Measurements from ENCODE around the gene MYOG.

Gene MYOG

GRCh38 chr1:203090421-203091198 lies 4.8 kb upstream of the MYOG start:
- DNase-seq = peak in 1 of 3 donors; percentile 24

GRCh38 chr1:203089651-203090045 lies 3.8 kb upstream of the MYOG start:
- no peak for DNase-seq

- DNase-seq = no peak
Observed at GRCh38 chr1:203089001-203089650, 3.3 kb upstream of the MYOG start.

- no peak for DNase-seq
Observed at GRCh38 chr1:203088441-203088840, 2.6 kb upstream of the MYOG start.

GRCh38 chr1:203086992-203087763 lies 1.4 kb upstream of the MYOG start:
- no peak for DNase-seq

- peak in 2 of 3 donors; percentile 41 to 49 for DNase-seq
Observed at GRCh38 chr1:203084588-203085527, 954 bp downstream of the MYOG start.

GRCh38 chr1:203083463-203083921 lies 2.3 kb downstream of the MYOG start:
- no peak for DNase-seq

GRCh38 chr1:203082571-203083462 lies 3.0 kb downstream of the MYOG start:
- DNase-seq = peak in 1 of 3 donors; percentile 20

- no peak for DNase-seq
Observed at GRCh38 chr1:203082231-203082505, 3.6 kb downstream of the MYOG start.

- DNase-seq = peak in 1 of 3 donors; percentile 32
Observed at GRCh38 chr1:203081465-203082230, 4.2 kb downstream of the MYOG start.

GRCh38 chr1:203080456-203080855 lies 5.4 kb downstream of the MYOG start:
- no peak for DNase-seq

GRCh38 chr1:203078478-203078877 lies 7.3 kb downstream of the MYOG start:
- DNase-seq = no peak

- no peak for DNase-seq
Observed at GRCh38 chr1:203077956-203078355, 7.9 kb downstream of the MYOG start.

- DNase-seq = no peak
Observed at GRCh38 chr1:203077367-203077766, 8.4 kb downstream of the MYOG start.

GRCh38 chr1:203076031-203076511 lies 9.7 kb downstream of the MYOG start:
- peak; percentile 55 to 62 (median 59) for DNase-seq

GRCh38 chr1:203075236-203076030 lies 10.4 kb downstream of the MYOG start:
- DNase-seq = peak; percentile 56 to 68 (median 67)

GRCh38 chr1:203074610-203075009 lies 11.2 kb downstream of the MYOG start:
- DNase-seq = no peak

GRCh38 chr1:203073469-203073868 lies 12.3 kb downstream of the MYOG start:
- DNase-seq = no peak

GRCh38 chr1:203072911-203073310 lies 12.9 kb downstream of the MYOG start:
- DNase-seq = no peak
